Tibial nerve (tissue), 4 donors: ENCODE data around the gene NPSR1. TPM values are rescaled to one million over a fixed set of nuclear protein-coding genes. Genes with fewer than 3 reads are reported as not detected.

Experiments used
- DNase-seq, 2 donors: peaks; one replicate each; pipeline ENCODE4 v3.0.0-alpha.2; 2019; ENCODE audit warnings: low spot score in 2 of 2
- H3K27ac ChIP-seq, 4 donors: fragments of 200-600 bp; sonication (generic) in 3 of 4; one replicate each; pipeline ENCODE4 v1.5.1; 2017 to 2019; ENCODE audit warnings: mild to moderate bottlenecking in 1 of 4
- H3K27me3 ChIP-seq, 2 donors: fragments of 200-600 bp; sonication (generic) in 1 of 2; one replicate each; pipeline versions ENCODE4 v1.5.1 to v1.6.0; 2017 to 2019
- H3K36me3 ChIP-seq, 3 donors: fragments of 200-600 bp; sonication (generic); one replicate each; pipeline ENCODE4 v1.5.1; 2018 to 2019
- H3K4me1 ChIP-seq, 4 donors: fragments of 200-600 bp; sonication (generic) in 3 of 4; one replicate each; pipeline ENCODE4 v1.5.1; 2017 to 2019
- H3K4me3 ChIP-seq, 4 donors: fragments of 200-600 bp; sonication (generic) in 3 of 4; one replicate each; pipeline ENCODE4 v1.5.1; 2017 to 2019; ENCODE audit warnings: mild to moderate bottlenecking in 1 of 4, moderate library complexity in 1 of 4
- H3K9me3 ChIP-seq, 4 donors: fragments of 200-600 bp; sonication (generic) in 3 of 4; one replicate each; pipeline ENCODE4 v1.5.1; 2017 to 2019
- CTCF ChIP-seq, 5 experiments: fragments of 200-600 bp in 3 of 5; fragments of 450-650 bp in 2 of 5; sonication (generic) in 3 of 5; IDR thresholded peaks; one replicate each; pipeline ENCODE4 v1.5.1; 2016 to 2019; ENCODE audit warnings: antibody characterized with exemption in 5 of 5, mild to moderate bottlenecking in 3 of 5, moderate library complexity in 2 of 5
- EP300 ChIP-seq, 2 donors: sonication (generic); formaldehyde crosslinking; IDR thresholded peaks; one replicate each; pipeline ENCODE4 v1.6.1; 2017; ENCODE audit warnings: antibody characterized with exemption in 2 of 2, mild to moderate bottlenecking in 1 of 2
- POLR2A ChIP-seq, 2 donors: fragments of 450-650 bp; IDR thresholded peaks; one replicate each; pipeline ENCODE4 v1.6.1; 2017; ENCODE audit warnings: antibody characterized with exemption in 2 of 2, mild to moderate bottlenecking in 2 of 2, moderate library complexity in 2 of 2
- WGBS, 2 donors: methylation state at CpG; one replicate each; pipeline ENCODE4 v1.1.5; 2018; 5-methylcytosine and 5-hydroxymethylcytosine counted together
- total RNA-seq, 4 donors: library from RNA; depleted of rRNA; stranded (reverse); fragments of >200 nt; gene quantifications; one replicate each; pipeline ENCODE4 v1.1.0, GENCODE V29; 2016

The NPSR1 gene
- total RNA-seq, 4 donors from 2014 or later = not detected

- Histone ChIP-seq H3K27ac (no peak overlapping the region), H3K36me3 (no peaks in the 10 kb centered on the region), H3K4me1 (no peaks in the 10 kb centered on the region), H3K9me3 (no peaks in the 10 kb centered on the region), H3K4me3 (no peak overlapping the region), H3K27me3 (no peaks in the 10 kb centered on the region)
- TF ChIP-seq POLR2A (IDR thresholded peaks at IDR 0.05) (no peak), EP300 (IDR thresholded peaks at IDR 0.05) (no peak), CTCF (IDR thresholded peaks at IDR 0.05) (no peak)
- DNase-seq = no peak
- WGBS, 2 donors = 70 to 71% methylated on average over 4 of the region's 4 CpGs
Observed at GRCh38 chr7:34652809-34653208, 5.2 kb upstream of the NPSR1 start.

- DNase-seq = no peak
- H3K27ac ChIP-seq = no peak overlapping the region
- no peaks in the 10 kb centered on the region for H3K36me3 ChIP-seq
- H3K4me1 ChIP-seq = no peaks in the 10 kb centered on the region
- no peaks in the 10 kb centered on the region for H3K27me3 ChIP-seq
- no peaks in the 10 kb centered on the region for H3K9me3 ChIP-seq
- WGBS, 2 donors = 84 to 91% methylated on average over 1 of the region's 1 CpG
- no peak overlapping the region for H3K4me3 ChIP-seq
- TF ChIP-seq CTCF (IDR thresholded peaks at IDR 0.05) = no peak
- TF ChIP-seq POLR2A (IDR thresholded peaks at IDR 0.05) = no peak
- no peak for TF ChIP-seq EP300 (IDR thresholded peaks at IDR 0.05)
Observed at GRCh38 chr7:34653787-34654186, 4.2 kb upstream of the NPSR1 start.

- WGBS, 2 donors = 56 to 61% methylated on average over 1 of the region's 1 CpG
- TF ChIP-seq CTCF (IDR thresholded peaks at IDR 0.05) (no peak), EP300 (IDR thresholded peaks at IDR 0.05) (no peak), POLR2A (IDR thresholded peaks at IDR 0.05) (no peak)
- no peak for DNase-seq
- no peak overlapping the region for H3K27ac ChIP-seq
- H3K9me3 ChIP-seq = no peaks in the 10 kb centered on the region
- H3K4me1 ChIP-seq = no peaks in the 10 kb centered on the region
- no peak overlapping the region for H3K4me3 ChIP-seq
- H3K36me3 ChIP-seq = no peaks in the 10 kb centered on the region
- no peaks in the 10 kb centered on the region for H3K27me3 ChIP-seq
Observed at GRCh38 chr7:34655384-34655783, 2.6 kb upstream of the NPSR1 start.

- no peak for DNase-seq
- Histone ChIP-seq H3K27me3 (no peaks in the 10 kb centered on the region), H3K36me3 (no peaks in the 10 kb centered on the region), H3K4me1 (no peaks in the 10 kb centered on the region), H3K9me3 (no peaks in the 10 kb centered on the region), H3K4me3 (no peak overlapping the region), H3K27ac (no peak overlapping the region)
- TF ChIP-seq EP300 (IDR thresholded peaks at IDR 0.05) (no peak), CTCF (IDR thresholded peaks at IDR 0.05) (no peak), POLR2A (IDR thresholded peaks at IDR 0.05) (no peak)
- WGBS, 2 donors = 66 to 67% methylated on average over 2 of the region's 2 CpGs
Observed at GRCh38 chr7:34656041-34656440, 2.0 kb upstream of the NPSR1 start.

- WGBS, 2 donors = 20 to 34% methylated on average over 3 of the region's 3 CpGs
- Histone ChIP-seq H3K36me3 (no peaks in the 10 kb centered on the region), H3K27me3 (no peaks in the 10 kb centered on the region), H3K4me1 (no peaks in the 10 kb centered on the region), H3K4me3 (no peak overlapping the region), H3K27ac (no peak overlapping the region), H3K9me3 (no peaks in the 10 kb centered on the region)
- no peak for TF ChIP-seq POLR2A (IDR thresholded peaks at IDR 0.05)
- DNase-seq = no peak
Observed at GRCh38 chr7:34659472-34660075, 1.6 kb downstream of the NPSR1 start.
